HepG2 (cell line): ENCODE measurements around the gene SMYD1. TPM values are rescaled to one million over a fixed set of nuclear protein-coding genes. Genes with fewer than 3 reads are reported as not detected.
A peak's percentile ranks its signal among the peaks of the same experiment; 100 is the strongest.

ENCODE experiments used
- ATAC-seq: fragments of 200-7000 bp; cut with Tn5 transposase; 3 replicates; pipeline ENCODE4 v1.9.1; 2020; ENCODE audit warnings: mild to moderate bottlenecking, moderate library complexity
- BruUV-seq: library from RNA; stranded (reverse); fragments of 400-500 nt; replicated peaks from 2 replicates; lab custom pipeline; 2021; lab: Mats Ljungman, UMichigan
- CTCF ChIA-PET: fragments of 300-600 bp; formaldehyde crosslinking; extraction: SDS; loops from one replicate; lab custom pipeline; 2021; ENCODE audit warnings: low total read pairs, inconsistent platforms, low intra/inter-chr PET ratio; lab: Yijun Ruan, JAX
- POLR2A ChIA-PET: fragments of 350-600 bp; sonication (Branson Sonifier 250); formaldehyde crosslinking; loops from one replicate; lab custom pipeline; 2020; ENCODE audit warnings: antibody characterized with exemption, inconsistent platforms; lab: Yijun Ruan, JAX
- DNase-seq: peaks from one replicate; pipeline ENCODE4 v3.0.0-alpha.2; 2015; ENCODE audit warnings: low spot score
- FAIRE-seq: peaks from 3 replicates; lab custom pipeline; 2011; peaks lifted over from hg19 to GRCh38; lab: Jason Lieb, UNC
- H2AFZ ChIP-seq: one replicate; pipeline ENCODE4 v1.6.1; 2011; ENCODE audit warnings: low read length, inconsistent platforms
- H3K27ac ChIP-seq: fragments of 300-600 bp; 3 replicates; pipeline ENCODE4 v1.8.0; 2011; ENCODE audit warnings: mixed run types, mild to moderate bottlenecking, mixed read lengths, low read length, inconsistent platforms; ENCODE audit not compliant: insufficient read depth; ENCODE audit errors: extremely low read length
- H3K27me3 ChIP-seq, 2 experiments: fragments of 200-600 bp in 1 of 2; 2 replicates in 1 of 2; 3 replicates in 1 of 2; pipeline versions ENCODE4 v1.6.0 to v1.8.0; 2011; ENCODE audit warnings: low read length in 2 of 2, mild to moderate bottlenecking in 2 of 2, moderate library complexity in 2 of 2, inconsistent platforms in 1 of 2; ENCODE audit not compliant: insufficient read depth in 2 of 2, control insufficient read depth in 1 of 2
- H3K36me3 ChIP-seq, 2 experiments: fragments of 200-600 bp in 1 of 2; replicated peaks in 1 of 2; 2 replicates in 1 of 2; 3 replicates in 1 of 2; pipeline versions ENCODE4 v1.5.1 to v1.8.0; 2011; ENCODE audit warnings: low read length in 2 of 2, inconsistent platforms in 1 of 2; ENCODE audit not compliant: insufficient read depth in 2 of 2, control insufficient read depth in 1 of 2
- H3K4me1 ChIP-seq: 2 replicates; pipeline ENCODE4 v1.5.1; 2012; ENCODE audit warnings: low read length, inconsistent platforms; ENCODE audit not compliant: insufficient read depth
- H3K4me2 ChIP-seq: 2 replicates; pipeline ENCODE4 v1.6.0; 2011; ENCODE audit warnings: low read depth, low read length, inconsistent platforms
- H3K4me3 ChIP-seq, 3 experiments: fragments of 200-600 bp in 1 of 3; sonication (generic), shearing (Covaris generic) in 1 of 3; replicated peaks in 1 of 3; 2 replicates each; pipeline ENCODE4 v1.5.1; 2011 to 2016; ENCODE audit warnings: low read length in 3 of 3, inconsistent platforms in 2 of 3, low read depth in 2 of 3, mild to moderate bottlenecking in 2 of 3, control low read depth in 1 of 3, mixed read lengths in 1 of 3; ENCODE audit not compliant: insufficient read depth in 1 of 3
- H3K79me2 ChIP-seq: one replicate; pipeline ENCODE4 v1.6.1; 2011; ENCODE audit warnings: low read length, inconsistent platforms; ENCODE audit not compliant: insufficient read depth
- H3K9ac ChIP-seq: 2 replicates; pipeline ENCODE4 v1.6.0; 2011; ENCODE audit warnings: mild to moderate bottlenecking, low read depth, low read length, inconsistent platforms; ENCODE audit not compliant: insufficient read depth
- H3K9me3 ChIP-seq: 2 replicates; pipeline ENCODE4 v1.5.1; 2012; ENCODE audit warnings: mild to moderate bottlenecking, low read length
- H4K20me1 ChIP-seq: 2 replicates; pipeline ENCODE4 v1.6.0; 2011; ENCODE audit warnings: inconsistent platforms, mild to moderate bottlenecking, low read length, moderate library complexity; ENCODE audit not compliant: insufficient read depth
- AKAP8 ChIP-seq: sonication (generic); formaldehyde crosslinking; IDR thresholded peaks from 2 replicates; pipeline ENCODE4 v1.5.1; 2020; ENCODE audit warnings: mild to moderate bottlenecking, missing genetic modification reagents
- CHCHD3 ChIP-seq: sonication (generic); formaldehyde crosslinking; IDR thresholded peaks from 2 replicates; pipeline ENCODE4 v1.8.0; 2022; ENCODE audit warnings: mild to moderate bottlenecking, missing genetic modification reagents, moderate library complexity
- HHEX ChIP-seq: IDR thresholded peaks from 2 replicates; pipeline ENCODE4 v1.6.1; 2016; ENCODE audit warnings: control low read depth
- MTF2 ChIP-seq: sonication (generic); formaldehyde crosslinking; IDR thresholded peaks from 2 replicates; pipeline ENCODE4 v1.5.0; 2020; ENCODE audit warnings: missing genetic modification reagents, borderline replicate concordance
- SOX6 ChIP-seq, 2 experiments: fragments of 450-650 bp in 1 of 2; sonication (generic) in 1 of 2; formaldehyde crosslinking in 1 of 2; IDR thresholded peaks; 2 replicates each; pipeline versions ENCODE4 v1.4.0 to v1.6.1; 2017 to 2020; ENCODE audit warnings: antibody characterized with exemption in 1 of 2, mild to moderate bottlenecking in 1 of 2, missing genetic modification reagents in 1 of 2
- ZNF362 ChIP-seq: sonication (generic); formaldehyde crosslinking; IDR thresholded peaks from 2 replicates; pipeline ENCODE4 v1.4.0; 2020; ENCODE audit warnings: missing genetic modification reagents, mild to moderate bottlenecking, borderline replicate concordance
- WGBS: methylation state at CpG from one replicate; pipeline ENCODE4 v1.1.6; 2017; ENCODE audit warnings: low lambda C conversion rate; 5-methylcytosine and 5-hydroxymethylcytosine counted together
- in situ Hi-C: cut with HindIII; loops from 2 replicates; pipeline ENCODE4 v1.10.0; 2017; ENCODE audit warnings: low pct_unique_long_range_greater_than_20kb; ENCODE audit not compliant: extremely low pct_ligation_motif_present
- intact Hi-C: fragments of 100-400 bp; cut with micrococcal nuclease; formaldehyde crosslinking; loops from one replicate; pipeline ENCODE4 v1.10.0; 2022; ENCODE audit not compliant: unreplicated experiment
- polyA plus RNA-seq, 8 experiments: library from polyadenylated mRNA; depleted of rRNA in 3 of 8; stranded (reverse) in 7 of 8; unstranded in 1 of 8; fragments of >200 nt; fragmentation: Illumina TruSeq in 4 of 8; extraction: Trizol in 4 of 8; gene quantifications; 2 replicates each; pipeline versions ENCODE4 v1.2.1 to v1.2.3, GENCODE V29; 2011 to 2016; ENCODE audit warnings: low read depth in 4 of 8, missing spikeins in 1 of 8, mixed read lengths in 1 of 8; ENCODE audit not compliant: insufficient read depth in 1 of 8
- total RNA-seq, 5 experiments: library from RNA; depleted of rRNA; stranded (reverse); fragments of >200 nt; fragmentation: Illumina TruSeq; extraction: Trizol; gene quantifications; 2 replicates each; pipeline ENCODE4 v1.2.3, GENCODE V29; 2016; ENCODE audit warnings: low read depth in 1 of 5
- TF ChIP-seq, protein P1 (sequence below): sonication (generic); formaldehyde crosslinking; IDR thresholded peaks from 2 replicates; pipeline ENCODE4 v1.5.0; 2020; ENCODE audit warnings: mild to moderate bottlenecking, missing genetic modification reagents, moderate library complexity
- TF ChIP-seq, protein P2 (sequence below): sonication (generic); formaldehyde crosslinking; IDR thresholded peaks from 2 replicates; pipeline ENCODE4 v1.5.1; 2020; ENCODE audit warnings: mild to moderate bottlenecking, missing genetic modification reagents, borderline replicate concordance
- TF ChIP-seq, protein P3 (sequence below): IDR thresholded peaks from 2 replicates; pipeline ENCODE4 v1.6.1; 2016

The SMYD1 gene
- total and polyA plus RNA-seq, 2 of the 13 experiments (the other 11 are each of a cell fraction or from before 2014, with no cell fraction given), result not detected

GRCh38 chr2:88127638-88127887 lies 59.9 kb downstream of the SMYD1 start (continued):
- TF ChIP-seq, protein P1, sequence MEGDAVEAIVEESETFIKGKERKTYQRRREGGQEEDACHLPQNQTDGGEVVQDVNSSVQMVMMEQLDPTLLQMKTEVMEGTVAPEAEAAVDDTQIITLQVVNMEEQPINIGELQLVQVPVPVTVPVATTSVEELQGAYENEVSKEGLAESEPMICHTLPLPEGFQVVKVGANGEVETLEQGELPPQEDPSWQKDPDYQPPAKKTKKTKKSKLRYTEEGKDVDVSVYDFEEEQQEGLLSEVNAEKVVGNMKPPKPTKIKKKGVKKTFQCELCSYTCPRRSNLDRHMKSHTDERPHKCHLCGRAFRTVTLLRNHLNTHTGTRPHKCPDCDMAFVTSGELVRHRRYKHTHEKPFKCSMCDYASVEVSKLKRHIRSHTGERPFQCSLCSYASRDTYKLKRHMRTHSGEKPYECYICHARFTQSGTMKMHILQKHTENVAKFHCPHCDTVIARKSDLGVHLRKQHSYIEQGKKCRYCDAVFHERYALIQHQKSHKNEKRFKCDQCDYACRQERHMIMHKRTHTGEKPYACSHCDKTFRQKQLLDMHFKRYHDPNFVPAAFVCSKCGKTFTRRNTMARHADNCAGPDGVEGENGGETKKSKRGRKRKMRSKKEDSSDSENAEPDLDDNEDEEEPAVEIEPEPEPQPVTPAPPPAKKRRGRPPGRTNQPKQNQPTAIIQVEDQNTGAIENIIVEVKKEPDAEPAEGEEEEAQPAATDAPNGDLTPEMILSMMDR (CRISPR knock-in tag), result no peak
- TF ChIP-seq, all 625 proteins: peak for 53

GRCh38 chr2:88127888-88128653 lies 60.4 kb downstream of the SMYD1 start, which contains the start of gene FABP1:
FABP1 (minus strand) TSS chr2:88128062; CDS start chr2:88128017, 45 bp downstream.
- ChIA-PET CTCF (no interaction called here), POLR2A (interaction anchor here (0.8 to 4.4 kb wide), 15 partner anchors 10 to 111 kb away, joined by 3 to 122 read pairs (median 7); partner anchors contain the start of genes KRCC1 and RNU2-63P)
- Histone ChIP-seq H3K4me2 (peak within 1 kb of the TSS; percentile 90), H2AFZ (no peak within 1 kb of the TSS), H4K20me1 (peaks cover 40% of the 10 kb centered on the region), H3K4me1 (peaks cover 90% of the 10 kb centered on the region), H3K9me3 (no peaks in the 10 kb centered on the region), H3K4me3 (peak within 1 kb of the TSS; percentile 63 to 83 (median 69)), H3K36me3 (peaks cover 11 to 14% of the 10 kb centered on the region in 2 experiments; a peak in 4 of 5 replicates), H3K27me3 (no peaks in the 10 kb centered on the region; a peak in 1 of 5 replicates), H3K27ac (peak within 1 kb of the TSS; percentile 83), H3K9ac (peak within 1 kb of the TSS; percentile 90), H3K79me2 (peaks cover 28% of the 10 kb centered on the region)
- WGBS, result 3% methylated on average over 11 of the region's 12 CpGs
- intact Hi-C loops, result loop anchor here (1.0 to 5.0 kb wide), 4 partner anchors 11 to 111 kb away; partner anchors contain the start of gene RNU2-63P
- BruUV-seq, result no TSS peak
- ATAC-seq, result peak; percentile 77
- DNase-seq, result peak; percentile 91
- in situ Hi-C loops, result no loop called here
- peak; percentile 88 for FAIRE-seq
- TF ChIP-seq, protein P2, sequence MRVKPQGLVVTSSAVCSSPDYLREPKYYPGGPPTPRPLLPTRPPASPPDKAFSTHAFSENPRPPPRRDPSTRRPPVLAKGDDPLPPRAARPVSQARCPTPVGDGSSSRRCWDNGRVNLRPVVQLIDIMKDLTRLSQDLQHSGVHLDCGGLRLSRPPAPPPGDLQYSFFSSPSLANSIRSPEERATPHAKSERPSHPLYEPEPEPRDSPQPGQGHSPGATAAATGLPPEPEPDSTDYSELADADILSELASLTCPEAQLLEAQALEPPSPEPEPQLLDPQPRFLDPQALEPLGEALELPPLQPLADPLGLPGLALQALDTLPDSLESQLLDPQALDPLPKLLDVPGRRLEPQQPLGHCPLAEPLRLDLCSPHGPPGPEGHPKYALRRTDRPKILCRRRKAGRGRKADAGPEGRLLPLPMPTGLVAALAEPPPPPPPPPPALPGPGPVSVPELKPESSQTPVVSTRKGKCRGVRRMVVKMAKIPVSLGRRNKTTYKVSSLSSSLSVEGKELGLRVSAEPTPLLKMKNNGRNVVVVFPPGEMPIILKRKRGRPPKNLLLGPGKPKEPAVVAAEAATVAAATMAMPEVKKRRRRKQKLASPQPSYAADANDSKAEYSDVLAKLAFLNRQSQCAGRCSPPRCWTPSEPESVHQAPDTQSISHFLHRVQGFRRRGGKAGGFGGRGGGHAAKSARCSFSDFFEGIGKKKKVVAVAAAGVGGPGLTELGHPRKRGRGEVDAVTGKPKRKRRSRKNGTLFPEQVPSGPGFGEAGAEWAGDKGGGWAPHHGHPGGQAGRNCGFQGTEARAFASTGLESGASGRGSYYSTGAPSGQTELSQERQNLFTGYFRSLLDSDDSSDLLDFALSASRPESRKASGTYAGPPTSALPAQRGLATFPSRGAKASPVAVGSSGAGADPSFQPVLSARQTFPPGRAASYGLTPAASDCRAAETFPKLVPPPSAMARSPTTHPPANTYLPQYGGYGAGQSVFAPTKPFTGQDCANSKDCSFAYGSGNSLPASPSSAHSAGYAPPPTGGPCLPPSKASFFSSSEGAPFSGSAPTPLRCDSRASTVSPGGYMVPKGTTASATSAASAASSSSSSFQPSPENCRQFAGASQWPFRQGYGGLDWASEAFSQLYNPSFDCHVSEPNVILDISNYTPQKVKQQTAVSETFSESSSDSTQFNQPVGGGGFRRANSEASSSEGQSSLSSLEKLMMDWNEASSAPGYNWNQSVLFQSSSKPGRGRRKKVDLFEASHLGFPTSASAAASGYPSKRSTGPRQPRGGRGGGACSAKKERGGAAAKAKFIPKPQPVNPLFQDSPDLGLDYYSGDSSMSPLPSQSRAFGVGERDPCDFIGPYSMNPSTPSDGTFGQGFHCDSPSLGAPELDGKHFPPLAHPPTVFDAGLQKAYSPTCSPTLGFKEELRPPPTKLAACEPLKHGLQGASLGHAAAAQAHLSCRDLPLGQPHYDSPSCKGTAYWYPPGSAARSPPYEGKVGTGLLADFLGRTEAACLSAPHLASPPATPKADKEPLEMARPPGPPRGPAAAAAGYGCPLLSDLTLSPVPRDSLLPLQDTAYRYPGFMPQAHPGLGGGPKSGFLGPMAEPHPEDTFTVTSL (CRISPR knock-in tag), result peak; percentile 92; the same call in 1 of the 2 replicates
- TF ChIP-seq, protein P3, sequence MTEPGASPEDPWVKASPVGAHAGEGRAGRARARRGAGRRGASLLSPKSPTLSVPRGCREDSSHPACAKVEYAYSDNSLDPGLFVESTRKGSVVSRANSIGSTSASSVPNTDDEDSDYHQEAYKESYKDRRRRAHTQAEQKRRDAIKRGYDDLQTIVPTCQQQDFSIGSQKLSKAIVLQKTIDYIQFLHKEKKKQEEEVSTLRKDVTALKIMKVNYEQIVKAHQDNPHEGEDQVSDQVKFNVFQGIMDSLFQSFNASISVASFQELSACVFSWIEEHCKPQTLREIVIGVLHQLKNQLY, result peak; percentile 76
- no peak for TF ChIP-seq ZNF362 (CRISPR knock-in tag)
- TF ChIP-seq CHCHD3, result peak; percentile 80; the same call in 1 of the 2 replicates
- TF ChIP-seq AKAP8 (CRISPR knock-in tag), result no peak; the same call in 1 of the 2 replicates
- TF ChIP-seq MTF2 (CRISPR knock-in tag), result no peak
- peak; percentile 71; the same call in 1 of the 2 replicates for TF ChIP-seq HHEX (CRISPR knock-in tag)
- no peak for TF ChIP-seq SOX6 (IDR thresholded peaks at IDR 0.05)
- TF ChIP-seq SOX6 (CRISPR knock-in tag; IDR thresholded peaks at IDR 0.05), result peak; percentile 95
